SK-N-SH (cell line): ENCODE measurements around the gene FRMD3.

Experiments used
- FOXJ3 ChIP-seq: sonication (generic); formaldehyde crosslinking; IDR thresholded peaks from 2 replicates; pipeline ENCODE4 v1.5.1; 2020; ENCODE audit warnings: mild to moderate bottlenecking, missing genetic modification reagents
- TAF1 ChIP-seq: IDR thresholded peaks from 2 replicates; pipeline ENCODE4 v1.6.1; 2012; ENCODE audit warnings: low read depth, mild to moderate bottlenecking, low read length, moderate library complexity, borderline replicate concordance
- TEAD4 ChIP-seq: IDR thresholded peaks from 2 replicates; pipeline ENCODE4 v1.4.0; 2012; ENCODE audit warnings: mild to moderate bottlenecking, borderline replicate concordance; ENCODE audit not compliant: insufficient read depth
- TF ChIP-seq, protein P1 (sequence below): fragments of 200-600 bp; sonication (generic); IDR thresholded peaks from 2 replicates; pipeline ENCODE4 v1.6.1; 2017; ENCODE audit warnings: antibody characterized with exemption, mild to moderate bottlenecking, moderate library complexity
- TF ChIP-seq, protein P2 (sequence below): IDR thresholded peaks from 2 replicates; pipeline ENCODE4 v1.4.0; 2012; ENCODE audit warnings: low read depth

DNA sequence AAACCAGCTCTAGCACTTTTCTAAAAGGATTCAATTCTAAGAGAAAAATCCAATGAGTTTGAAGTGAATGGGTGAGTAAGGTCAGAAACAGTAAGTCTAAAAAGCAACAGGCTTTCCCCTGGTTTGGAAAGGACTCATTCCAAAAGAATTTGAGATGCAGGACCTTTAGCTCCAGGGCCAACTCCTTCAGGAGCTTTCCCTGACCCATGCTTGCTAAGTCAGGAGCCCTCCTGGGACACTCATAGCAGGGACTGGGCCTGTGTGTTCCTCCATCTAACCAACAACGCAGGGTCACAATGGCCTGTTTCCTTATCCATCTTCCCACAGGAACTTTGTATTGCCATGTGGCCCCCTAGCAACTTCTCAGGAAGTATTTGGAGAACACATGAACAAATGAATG lies 198.8 kb downstream of the FRMD3 start:
- TF ChIP-seq, protein P1, sequence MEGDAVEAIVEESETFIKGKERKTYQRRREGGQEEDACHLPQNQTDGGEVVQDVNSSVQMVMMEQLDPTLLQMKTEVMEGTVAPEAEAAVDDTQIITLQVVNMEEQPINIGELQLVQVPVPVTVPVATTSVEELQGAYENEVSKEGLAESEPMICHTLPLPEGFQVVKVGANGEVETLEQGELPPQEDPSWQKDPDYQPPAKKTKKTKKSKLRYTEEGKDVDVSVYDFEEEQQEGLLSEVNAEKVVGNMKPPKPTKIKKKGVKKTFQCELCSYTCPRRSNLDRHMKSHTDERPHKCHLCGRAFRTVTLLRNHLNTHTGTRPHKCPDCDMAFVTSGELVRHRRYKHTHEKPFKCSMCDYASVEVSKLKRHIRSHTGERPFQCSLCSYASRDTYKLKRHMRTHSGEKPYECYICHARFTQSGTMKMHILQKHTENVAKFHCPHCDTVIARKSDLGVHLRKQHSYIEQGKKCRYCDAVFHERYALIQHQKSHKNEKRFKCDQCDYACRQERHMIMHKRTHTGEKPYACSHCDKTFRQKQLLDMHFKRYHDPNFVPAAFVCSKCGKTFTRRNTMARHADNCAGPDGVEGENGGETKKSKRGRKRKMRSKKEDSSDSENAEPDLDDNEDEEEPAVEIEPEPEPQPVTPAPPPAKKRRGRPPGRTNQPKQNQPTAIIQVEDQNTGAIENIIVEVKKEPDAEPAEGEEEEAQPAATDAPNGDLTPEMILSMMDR, result no peak
- TF ChIP-seq TAF1, result no peak
- no peak for TF ChIP-seq FOXJ3 (CRISPR knock-in tag)
- TF ChIP-seq, protein P2, sequence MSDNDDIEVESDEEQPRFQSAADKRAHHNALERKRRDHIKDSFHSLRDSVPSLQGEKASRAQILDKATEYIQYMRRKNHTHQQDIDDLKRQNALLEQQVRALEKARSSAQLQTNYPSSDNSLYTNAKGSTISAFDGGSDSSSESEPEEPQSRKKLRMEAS, result no peak
- no peak for TF ChIP-seq TEAD4
